Measurements from ENCODE around the gene PPP1R12A.

PPP1R12A gene

DNA sequence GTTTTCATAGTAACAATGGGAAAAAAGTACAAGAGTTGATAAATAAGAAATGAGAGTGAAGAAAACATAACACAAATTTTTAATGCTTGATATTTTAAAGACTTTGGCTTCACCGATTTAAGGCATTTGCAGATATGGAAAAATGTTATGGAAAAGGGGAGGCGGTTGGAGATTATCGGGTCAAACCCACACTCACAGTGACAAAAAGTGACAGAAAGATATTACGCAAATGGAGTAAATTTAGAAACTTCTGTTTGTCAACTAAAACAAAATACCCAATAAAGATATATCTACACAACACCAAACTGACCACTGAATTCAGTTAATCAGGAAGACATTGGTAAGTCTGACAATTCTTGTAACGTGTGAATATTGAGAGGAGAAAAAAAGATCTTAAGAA, 2.5 kb downstream of the PPP1R12A start:
- TF ChIP-seq SIN3A (IDR thresholded peaks at IDR 0.05; ENCODE audit: borderline replicate concordance, insufficient read depth, low read length): no peak
- no peak for TF ChIP-seq TAF1 (IDR thresholded peaks at IDR 0.05; ENCODE audit: borderline replicate concordance, insufficient read depth, low read length)
- TF ChIP-seq, protein P1, sequence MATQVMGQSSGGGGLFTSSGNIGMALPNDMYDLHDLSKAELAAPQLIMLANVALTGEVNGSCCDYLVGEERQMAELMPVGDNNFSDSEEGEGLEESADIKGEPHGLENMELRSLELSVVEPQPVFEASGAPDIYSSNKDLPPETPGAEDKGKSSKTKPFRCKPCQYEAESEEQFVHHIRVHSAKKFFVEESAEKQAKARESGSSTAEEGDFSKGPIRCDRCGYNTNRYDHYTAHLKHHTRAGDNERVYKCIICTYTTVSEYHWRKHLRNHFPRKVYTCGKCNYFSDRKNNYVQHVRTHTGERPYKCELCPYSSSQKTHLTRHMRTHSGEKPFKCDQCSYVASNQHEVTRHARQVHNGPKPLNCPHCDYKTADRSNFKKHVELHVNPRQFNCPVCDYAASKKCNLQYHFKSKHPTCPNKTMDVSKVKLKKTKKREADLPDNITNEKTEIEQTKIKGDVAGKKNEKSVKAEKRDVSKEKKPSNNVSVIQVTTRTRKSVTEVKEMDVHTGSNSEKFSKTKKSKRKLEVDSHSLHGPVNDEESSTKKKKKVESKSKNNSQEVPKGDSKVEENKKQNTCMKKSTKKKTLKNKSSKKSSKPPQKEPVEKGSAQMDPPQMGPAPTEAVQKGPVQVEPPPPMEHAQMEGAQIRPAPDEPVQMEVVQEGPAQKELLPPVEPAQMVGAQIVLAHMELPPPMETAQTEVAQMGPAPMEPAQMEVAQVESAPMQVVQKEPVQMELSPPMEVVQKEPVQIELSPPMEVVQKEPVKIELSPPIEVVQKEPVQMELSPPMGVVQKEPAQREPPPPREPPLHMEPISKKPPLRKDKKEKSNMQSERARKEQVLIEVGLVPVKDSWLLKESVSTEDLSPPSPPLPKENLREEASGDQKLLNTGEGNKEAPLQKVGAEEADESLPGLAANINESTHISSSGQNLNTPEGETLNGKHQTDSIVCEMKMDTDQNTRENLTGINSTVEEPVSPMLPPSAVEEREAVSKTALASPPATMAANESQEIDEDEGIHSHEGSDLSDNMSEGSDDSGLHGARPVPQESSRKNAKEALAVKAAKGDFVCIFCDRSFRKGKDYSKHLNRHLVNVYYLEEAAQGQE (IDR thresholded peaks at IDR 0.05; ENCODE audit: insufficient read depth in 1 of 2, low read depth in 2 of 2, low read length in 2 of 2): no peak
- no peak for TF ChIP-seq FOXP2 (optimal IDR thresholded peaks at IDR 0.05; ENCODE audit: borderline replicate concordance, extremely low read depth, extremely low read length, insufficient read depth)
- TF ChIP-seq POLR2AphosphoS5 (IDR thresholded peaks at IDR 0.05; ENCODE audit: low read depth, low read length): no peak

DNA sequence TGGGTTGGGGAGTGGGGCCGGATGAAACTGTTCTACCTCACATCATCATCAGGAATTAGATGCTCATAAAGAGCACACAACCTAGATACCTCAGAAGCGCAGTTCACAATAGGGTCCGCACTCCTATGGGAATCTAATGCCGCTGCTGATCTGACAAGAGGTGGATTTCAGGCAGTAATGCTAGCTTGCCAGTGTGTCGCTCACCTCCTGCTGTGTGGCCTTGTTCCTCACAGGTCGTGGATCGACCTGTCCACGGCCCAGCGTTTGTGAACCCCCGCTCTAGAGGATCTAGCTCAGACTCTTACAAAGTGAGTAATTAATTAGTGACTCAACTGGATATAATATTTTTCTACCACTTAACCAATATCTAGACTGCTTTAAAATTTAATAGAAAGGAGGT, 5.8 kb downstream of the PPP1R12A start:
- no peak for TF ChIP-seq POLR2AphosphoS5 (IDR thresholded peaks at IDR 0.05; ENCODE audit: low read depth, low read length)
- TF ChIP-seq, protein P1 (IDR thresholded peaks at IDR 0.05; ENCODE audit: insufficient read depth in 1 of 2, low read depth in 2 of 2, low read length in 2 of 2): no peak
- TF ChIP-seq FOXP2 (optimal IDR thresholded peaks at IDR 0.05; ENCODE audit: borderline replicate concordance, extremely low read depth, extremely low read length, insufficient read depth): no peak
- no peak for TF ChIP-seq TAF1 (IDR thresholded peaks at IDR 0.05; ENCODE audit: borderline replicate concordance, insufficient read depth, low read length)
- no peak for TF ChIP-seq SIN3A (IDR thresholded peaks at IDR 0.05; ENCODE audit: borderline replicate concordance, insufficient read depth, low read length)

DNA sequence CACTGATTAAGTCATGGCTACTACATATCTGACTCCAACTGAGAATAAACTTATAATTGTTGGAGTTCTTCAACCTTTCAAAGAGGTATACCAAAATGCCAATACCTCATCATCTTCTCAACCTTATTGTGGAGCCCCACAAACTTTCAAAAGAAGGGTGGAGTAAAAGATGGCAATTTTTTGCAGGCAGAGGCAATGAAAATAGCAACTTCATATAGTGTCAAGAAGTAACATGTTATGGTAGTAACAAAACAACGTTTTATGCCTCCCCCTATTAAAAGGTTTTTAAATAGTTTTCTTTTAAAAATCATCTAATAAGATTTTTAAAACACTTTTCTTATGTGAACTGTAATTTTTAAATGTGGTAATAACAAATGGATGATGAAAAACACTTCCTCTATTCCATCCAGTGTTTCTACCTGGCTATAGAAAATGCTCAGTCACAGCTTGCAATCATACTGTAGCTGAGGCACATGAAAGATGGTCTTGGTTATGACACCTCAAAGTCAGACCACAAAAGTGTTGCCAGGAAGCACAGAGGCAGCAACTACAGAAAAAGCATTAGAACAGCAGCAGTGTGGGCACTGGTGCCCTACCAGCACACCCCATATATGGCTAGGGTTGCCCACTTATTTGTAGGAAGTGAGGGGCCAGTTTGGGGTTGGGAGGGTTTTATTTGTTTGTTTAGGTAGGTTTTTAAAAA, 7.0 kb downstream of the PPP1R12A start:
- TF ChIP-seq FOXP2 (optimal IDR thresholded peaks at IDR 0.05; ENCODE audit: borderline replicate concordance, extremely low read depth, extremely low read length, insufficient read depth) (no peak), TAF1 (IDR thresholded peaks at IDR 0.05; ENCODE audit: borderline replicate concordance, insufficient read depth, low read length) (no peak), POLR2AphosphoS5 (IDR thresholded peaks at IDR 0.05; ENCODE audit: low read depth, low read length) (no peak), SIN3A (IDR thresholded peaks at IDR 0.05; ENCODE audit: borderline replicate concordance, insufficient read depth, low read length) (no peak)
- TF ChIP-seq, protein P1 (IDR thresholded peaks at IDR 0.05; ENCODE audit: insufficient read depth in 1 of 2, low read depth in 2 of 2, low read length in 2 of 2): no peak

DNA sequence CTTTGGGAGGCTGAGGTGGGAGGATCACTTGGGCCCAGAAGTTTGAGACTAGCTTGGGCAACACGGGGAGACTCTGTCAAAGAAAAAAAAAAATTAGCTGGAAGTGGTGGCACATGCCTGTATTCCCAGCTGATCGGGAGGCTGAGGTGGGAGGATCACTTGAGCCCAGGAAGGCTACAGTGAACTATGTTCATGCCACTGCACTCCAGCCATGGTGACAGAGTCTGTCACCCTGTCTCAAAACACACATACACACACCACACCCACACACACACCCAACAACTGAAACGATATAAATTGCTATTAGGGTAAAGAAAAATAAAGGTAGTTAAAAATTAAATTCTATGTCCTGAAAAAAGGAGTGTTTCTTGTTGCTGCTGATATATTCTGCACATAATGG, 7.9 kb downstream of the PPP1R12A start:
- TF ChIP-seq SIN3A (IDR thresholded peaks at IDR 0.05; ENCODE audit: borderline replicate concordance, insufficient read depth, low read length) (no peak), FOXP2 (optimal IDR thresholded peaks at IDR 0.05; ENCODE audit: borderline replicate concordance, extremely low read depth, extremely low read length, insufficient read depth) (no peak), TAF1 (IDR thresholded peaks at IDR 0.05; ENCODE audit: borderline replicate concordance, insufficient read depth, low read length) (no peak), POLR2AphosphoS5 (IDR thresholded peaks at IDR 0.05; ENCODE audit: low read depth, low read length) (no peak)
- TF ChIP-seq, protein P1 (IDR thresholded peaks at IDR 0.05; ENCODE audit: insufficient read depth in 1 of 2, low read depth in 2 of 2, low read length in 2 of 2): no peak

All from PFSK-1 (cell line).